Measurements from ENCODE around the gene PMEL. TPM values are rescaled to one million over a fixed set of nuclear protein-coding genes. Genes with fewer than 3 reads are reported as not detected.
A peak's percentile ranks its signal among the peaks of the same experiment; 100 is the strongest.

PMEL gene
- total and polyA plus RNA-seq, 9 of the 15 experiments (the other 6 are each of a cell fraction or from before 2014, with no cell fraction given) = 0.36 to 2.0 (median 0.98) TPM

- TF ChIP-seq CTCF (IDR thresholded peaks at IDR 0.05 in 2 of 3, conservative IDR thresholded peaks at IDR 0.05 in 1 of 3; ENCODE audit: insufficient read depth in 2 of 3, low read depth in 1 of 3, low read length in 3 of 3) (no peak), CBX1 (IDR thresholded peaks at IDR 0.05; ENCODE audit: low read depth) (no peak), KLF6 (CRISPR knock-in tag; IDR thresholded peaks at IDR 0.05; ENCODE audit: borderline replicate concordance) (no peak), CUX1 (CRISPR knock-in tag; IDR thresholded peaks at IDR 0.05) (no peak), CHD4 (IDR thresholded peaks at IDR 0.05; ENCODE audit: insufficient read depth, insufficient replicate concordance, low read depth, low read length, poor library complexity, severe bottlenecking) (no peak), ZNF644 (tag; IDR thresholded peaks at IDR 0.05; ENCODE audit: low read depth) (no peak), NKRF (IDR thresholded peaks at IDR 0.05; ENCODE audit: borderline replicate concordance) (peak; percentile 78), ZNF41 (CRISPR knock-in tag; conservative IDR thresholded peaks at IDR 0.05) (no peak), TAF1 (IDR thresholded peaks at IDR 0.05; ENCODE audit: control insufficient read depth, extremely low read depth, insufficient read depth, low read length, severe bottlenecking) (peak; percentile 79), RBBP5 (IDR thresholded peaks at IDR 0.05; ENCODE audit: borderline replicate concordance, insufficient read depth, low read length, poor library complexity, severe bottlenecking) (peak; percentile 71), CREM (IDR thresholded peaks at IDR 0.05; ENCODE audit: low read depth) (peak; percentile 72), ARID2 (IDR thresholded peaks at IDR 0.05) (no peak), MAZ (CRISPR knock-in tag; conservative IDR thresholded peaks at IDR 0.05 in 1 of 2, IDR thresholded peaks at IDR 0.05 in 1 of 2) (peak; percentile 24 to 78; a peak in 2 of 4 replicates), KDM4B (IDR thresholded peaks at IDR 0.05; ENCODE audit: borderline replicate concordance in 2 of 2, low read depth in 1 of 2) (no peak), POLR2B (IDR thresholded peaks at IDR 0.05; ENCODE audit: low read depth, partially characterized antibody) (peak; percentile 79), TBP (optimal IDR thresholded peaks at IDR 0.05; ENCODE audit: low read depth, low read length) (peak; percentile 71), E2F3 (CRISPR knock-in tag; IDR thresholded peaks at IDR 0.05) (peak; percentile 62)
Measured at GRCh38 chr12:55966408-55967281, 803 bp upstream of the PMEL start, which contains the start of gene CDK2 (continued).
